HCT116 (cell line): ENCODE data around the gene TMCC1.
"Not testable (repeated sequence)": the region's sequence is repeated elsewhere in the genome, so short reads cannot be mapped to it uniquely, and the experiment has no call there.

Source experiments
- ATF3 ChIP-seq: IDR thresholded peaks from 2 replicates; pipeline ENCODE4 v1.6.1; 2012
- EZH2phosphoT487 ChIP-seq: fragments of 200-600 bp; IDR thresholded peaks from 2 replicates; pipeline ENCODE4 v1.6.1; 2018; ENCODE audit warnings: antibody characterized with exemption, borderline replicate concordance
- TF ChIP-seq, protein P1 (sequence below), 3 experiments: fragments of 200-600 bp in 1 of 3; sonication (generic) in 1 of 3; IDR thresholded peaks in 2 of 3; conservative IDR thresholded peaks in 1 of 3; 2 replicates each; pipeline ENCODE4 v1.5.1; 2012 to 2017; ENCODE audit warnings: low read depth in 2 of 3, low read length in 2 of 3, antibody characterized with exemption in 1 of 3, borderline replicate concordance in 1 of 3, control low read depth in 1 of 3, mild to moderate bottlenecking in 1 of 3, mixed read lengths in 1 of 3, mixed run types in 1 of 3, moderate library complexity in 1 of 3; ENCODE audit not compliant: insufficient read depth in 1 of 3

DNA sequence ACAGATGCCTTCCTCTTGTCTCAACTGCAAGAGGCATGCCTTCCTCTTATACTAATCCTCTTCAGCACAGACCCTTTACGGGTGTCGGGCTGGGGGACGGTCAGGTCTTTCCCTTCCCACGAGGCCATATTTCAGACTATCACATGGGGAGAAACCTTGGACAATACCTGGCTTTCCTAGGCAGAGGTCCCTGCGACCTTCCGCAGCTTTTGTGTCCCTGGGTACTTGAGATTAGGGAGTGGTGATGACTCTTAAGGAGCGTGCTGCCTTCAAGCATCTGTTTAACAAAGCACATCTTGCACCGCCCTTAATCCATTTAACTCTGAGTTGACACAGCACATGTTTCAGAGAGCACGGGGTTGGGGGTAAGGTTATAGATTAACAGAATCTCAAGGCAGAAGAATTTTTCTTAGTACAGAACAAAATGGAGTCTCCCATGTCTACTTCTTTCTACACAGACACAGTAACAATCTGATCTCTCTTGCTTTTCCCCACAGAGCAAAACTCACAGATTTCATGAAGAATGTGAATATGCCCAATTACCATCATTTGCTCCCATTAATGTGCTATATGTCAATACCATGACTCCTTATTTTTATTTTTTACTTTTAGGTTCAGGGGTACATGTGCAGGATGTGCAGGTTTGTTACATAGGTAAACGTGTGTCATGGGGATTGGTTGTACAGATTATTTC, 251.8 kb downstream of the TMCC1 start:
- not testable (repeated sequence) for TF ChIP-seq ATF3, EZH2phosphoT487
- TF ChIP-seq, protein P1, sequence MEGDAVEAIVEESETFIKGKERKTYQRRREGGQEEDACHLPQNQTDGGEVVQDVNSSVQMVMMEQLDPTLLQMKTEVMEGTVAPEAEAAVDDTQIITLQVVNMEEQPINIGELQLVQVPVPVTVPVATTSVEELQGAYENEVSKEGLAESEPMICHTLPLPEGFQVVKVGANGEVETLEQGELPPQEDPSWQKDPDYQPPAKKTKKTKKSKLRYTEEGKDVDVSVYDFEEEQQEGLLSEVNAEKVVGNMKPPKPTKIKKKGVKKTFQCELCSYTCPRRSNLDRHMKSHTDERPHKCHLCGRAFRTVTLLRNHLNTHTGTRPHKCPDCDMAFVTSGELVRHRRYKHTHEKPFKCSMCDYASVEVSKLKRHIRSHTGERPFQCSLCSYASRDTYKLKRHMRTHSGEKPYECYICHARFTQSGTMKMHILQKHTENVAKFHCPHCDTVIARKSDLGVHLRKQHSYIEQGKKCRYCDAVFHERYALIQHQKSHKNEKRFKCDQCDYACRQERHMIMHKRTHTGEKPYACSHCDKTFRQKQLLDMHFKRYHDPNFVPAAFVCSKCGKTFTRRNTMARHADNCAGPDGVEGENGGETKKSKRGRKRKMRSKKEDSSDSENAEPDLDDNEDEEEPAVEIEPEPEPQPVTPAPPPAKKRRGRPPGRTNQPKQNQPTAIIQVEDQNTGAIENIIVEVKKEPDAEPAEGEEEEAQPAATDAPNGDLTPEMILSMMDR (IDR thresholded peaks at IDR 0.05 in 2 of 3, conservative IDR thresholded peaks at IDR 0.05 in 1 of 3; ENCODE audit: borderline replicate concordance in 1 of 3, insufficient read depth in 1 of 3, low read depth in 2 of 3, low read length in 2 of 3): not testable (repeated sequence)
